ENCODE data around the gene PABPN1L. TPM values are rescaled to one million over a fixed set of nuclear protein-coding genes. Genes with fewer than 3 reads are reported as not detected.

The PABPN1L gene
- total RNA-seq, 1 experiment from 2014 or later: not detected

DNA sequence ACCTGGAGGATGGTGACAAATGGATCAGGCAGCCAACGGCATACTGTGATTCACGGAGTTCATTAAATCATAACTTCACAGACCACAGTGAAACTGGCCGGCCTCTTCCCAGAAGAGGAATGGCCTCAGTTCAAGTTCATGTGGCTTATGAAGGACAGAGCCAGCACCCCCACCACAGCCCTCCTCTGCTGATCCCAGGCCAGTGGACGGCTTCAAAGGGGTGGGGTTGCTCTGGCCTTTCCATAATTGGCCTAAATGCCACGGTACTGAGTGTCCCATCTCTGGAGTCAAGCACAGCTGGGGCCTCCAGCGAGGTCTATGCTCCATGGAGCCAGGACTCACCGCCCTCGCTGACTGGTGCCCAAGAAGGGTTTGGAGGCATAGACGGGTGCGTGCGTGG is 31.1 kb downstream of the PABPN1L start:
- no peak overlapping the region for H3K27ac Mint-ChIP-seq (ENCODE audit: unreplicated experiment)
- no peaks in the 10 kb centered on the region for H3K27me3 ChIP-seq (replicated peaks; ENCODE audit: control insufficient read depth, insufficient read depth, low read length)
- H3K4me3 Mint-ChIP-seq (ENCODE audit: unreplicated experiment): no peak overlapping the region
- H3K4me3 ChIP-seq (ENCODE audit: low read depth, low read length): no peak overlapping the region
- H3K9me3 Mint-ChIP-seq (ENCODE audit: unreplicated experiment): no peaks in the 10 kb centered on the region
- CTCF ChIA-PET: no interaction called here
- BruUV-seq (replicated peaks): no TSS peak
- no peaks in the 10 kb centered on the region for H3K27me3 Mint-ChIP-seq (ENCODE audit: insufficient read depth, unreplicated experiment)
- H3K4me1 Mint-ChIP-seq (ENCODE audit: low read depth, unreplicated experiment): no peaks in the 10 kb centered on the region
- no peaks in the 10 kb centered on the region for H3K9me3 ChIP-seq
- H3K36me3 ChIP-seq (ENCODE audit: control insufficient read depth, insufficient read depth, low read length): peaks cover 3% of the 10 kb centered on the region
- no peaks in the 10 kb centered on the region for H3K4me1 ChIP-seq
- intact Hi-C loops (cut with micrococcal nuclease; ENCODE audit: unreplicated experiment): no loop called here
- POLR2A ChIA-PET: no interaction called here
- no peak for DNase-seq
- H3K36me3 Mint-ChIP-seq (ENCODE audit: insufficient read depth, unreplicated experiment): peaks cover 13% of the 10 kb centered on the region
- TF ChIP-seq, protein P1, sequence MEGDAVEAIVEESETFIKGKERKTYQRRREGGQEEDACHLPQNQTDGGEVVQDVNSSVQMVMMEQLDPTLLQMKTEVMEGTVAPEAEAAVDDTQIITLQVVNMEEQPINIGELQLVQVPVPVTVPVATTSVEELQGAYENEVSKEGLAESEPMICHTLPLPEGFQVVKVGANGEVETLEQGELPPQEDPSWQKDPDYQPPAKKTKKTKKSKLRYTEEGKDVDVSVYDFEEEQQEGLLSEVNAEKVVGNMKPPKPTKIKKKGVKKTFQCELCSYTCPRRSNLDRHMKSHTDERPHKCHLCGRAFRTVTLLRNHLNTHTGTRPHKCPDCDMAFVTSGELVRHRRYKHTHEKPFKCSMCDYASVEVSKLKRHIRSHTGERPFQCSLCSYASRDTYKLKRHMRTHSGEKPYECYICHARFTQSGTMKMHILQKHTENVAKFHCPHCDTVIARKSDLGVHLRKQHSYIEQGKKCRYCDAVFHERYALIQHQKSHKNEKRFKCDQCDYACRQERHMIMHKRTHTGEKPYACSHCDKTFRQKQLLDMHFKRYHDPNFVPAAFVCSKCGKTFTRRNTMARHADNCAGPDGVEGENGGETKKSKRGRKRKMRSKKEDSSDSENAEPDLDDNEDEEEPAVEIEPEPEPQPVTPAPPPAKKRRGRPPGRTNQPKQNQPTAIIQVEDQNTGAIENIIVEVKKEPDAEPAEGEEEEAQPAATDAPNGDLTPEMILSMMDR (IDR thresholded peaks at IDR 0.05; ENCODE audit: insufficient read depth in 1 of 2, low read depth in 1 of 2, low read length in 1 of 2, severe bottlenecking in 1 of 2, unreplicated experiment in 1 of 2): no peak

DNA sequence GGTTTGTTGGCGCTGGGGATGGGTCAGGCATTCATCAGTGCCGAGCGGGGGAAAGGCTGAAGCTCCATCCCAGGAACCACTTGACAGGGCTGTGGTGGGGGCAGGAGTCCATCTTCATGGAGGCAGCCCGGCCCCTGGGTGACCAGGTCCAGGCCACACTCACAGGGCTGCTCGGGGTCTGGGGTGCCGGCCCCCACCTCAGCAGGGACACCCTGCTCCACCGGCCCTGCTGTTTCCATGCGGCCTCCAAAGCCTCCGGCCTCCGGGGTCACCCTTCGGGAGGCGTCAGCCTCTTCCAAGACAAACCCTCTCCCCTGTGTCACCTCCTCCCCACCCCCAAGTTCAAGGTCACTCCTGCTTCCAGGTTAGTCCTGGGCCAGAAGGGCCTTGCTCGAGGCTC is 31.8 kb downstream of the PABPN1L start:
- no peaks in the 10 kb centered on the region for H3K4me1 ChIP-seq
- Mint-ChIP-seq H3K27me3 (ENCODE audit: insufficient read depth, unreplicated experiment) (no peaks in the 10 kb centered on the region), H3K27ac (ENCODE audit: unreplicated experiment) (no peak overlapping the region), H3K4me1 (ENCODE audit: low read depth, unreplicated experiment) (no peaks in the 10 kb centered on the region), H3K4me3 (ENCODE audit: unreplicated experiment) (no peak overlapping the region), H3K9me3 (ENCODE audit: unreplicated experiment) (no peaks in the 10 kb centered on the region), H3K36me3 (ENCODE audit: insufficient read depth, unreplicated experiment) (peaks cover 8% of the 10 kb centered on the region)
- no TSS peak for BruUV-seq (replicated peaks)
- TF ChIP-seq, protein P1 (IDR thresholded peaks at IDR 0.05; ENCODE audit: insufficient read depth in 1 of 2, low read depth in 1 of 2, low read length in 1 of 2, severe bottlenecking in 1 of 2, unreplicated experiment in 1 of 2): no peak
- H3K4me3 ChIP-seq (ENCODE audit: low read depth, low read length): no peak overlapping the region
- ChIA-PET CTCF (no interaction called here), POLR2A (no interaction called here)
- DNase-seq: no peak
- H3K9me3 ChIP-seq: no peaks in the 10 kb centered on the region
- intact Hi-C loops (cut with micrococcal nuclease; ENCODE audit: unreplicated experiment): no loop called here
- no peaks in the 10 kb centered on the region for H3K27me3 ChIP-seq (replicated peaks; ENCODE audit: control insufficient read depth, insufficient read depth, low read length)
- peaks cover 2% of the 10 kb centered on the region for H3K36me3 ChIP-seq (ENCODE audit: control insufficient read depth, insufficient read depth, low read length)

DNA sequence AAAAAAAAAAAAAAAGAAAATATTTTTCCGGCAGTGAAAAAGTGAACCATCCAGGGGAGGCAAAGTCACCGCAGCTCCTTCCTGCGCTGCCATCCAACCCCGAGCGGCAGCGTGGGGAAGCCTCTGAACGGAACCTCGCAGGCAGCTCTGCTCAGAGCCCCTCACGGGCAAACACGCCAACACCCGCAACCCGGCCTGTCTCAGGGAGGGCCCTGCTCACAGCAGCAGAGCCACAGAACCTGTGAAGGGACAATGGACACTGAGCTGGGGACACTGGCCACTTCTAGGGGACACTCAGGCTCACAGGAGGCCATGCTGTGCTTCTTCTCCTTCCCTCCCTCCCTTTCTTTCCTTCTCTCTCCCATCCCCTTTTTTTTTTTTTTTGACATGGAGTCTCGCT is 33.4 kb downstream of the PABPN1L start:
- H3K27me3 ChIP-seq (replicated peaks; ENCODE audit: control insufficient read depth, insufficient read depth, low read length): no peaks in the 10 kb centered on the region
- H3K27ac Mint-ChIP-seq (ENCODE audit: unreplicated experiment): no peak overlapping the region
- no peak overlapping the region for H3K4me3 Mint-ChIP-seq (ENCODE audit: unreplicated experiment)
- H3K9me3 Mint-ChIP-seq (ENCODE audit: unreplicated experiment): no peaks in the 10 kb centered on the region
- TF ChIP-seq, protein P1 (IDR thresholded peaks at IDR 0.05; ENCODE audit: insufficient read depth in 1 of 2, low read depth in 1 of 2, low read length in 1 of 2, severe bottlenecking in 1 of 2, unreplicated experiment in 1 of 2): no peak
- BruUV-seq (replicated peaks): no TSS peak
- peaks cover 6% of the 10 kb centered on the region for H3K36me3 Mint-ChIP-seq (ENCODE audit: insufficient read depth, unreplicated experiment)
- no peak overlapping the region for H3K4me3 ChIP-seq (ENCODE audit: low read depth, low read length)
- no peaks in the 10 kb centered on the region for H3K27me3 Mint-ChIP-seq (ENCODE audit: insufficient read depth, unreplicated experiment)
- no peaks in the 10 kb centered on the region; the same call in 1 of the 2 replicates for H3K36me3 ChIP-seq (ENCODE audit: control insufficient read depth, insufficient read depth, low read length)
- H3K9me3 ChIP-seq: no peaks in the 10 kb centered on the region
- H3K4me1 Mint-ChIP-seq (ENCODE audit: low read depth, unreplicated experiment): no peaks in the 10 kb centered on the region
- ChIA-PET CTCF (interaction anchor here (1.0 kb wide), 1 partner anchor 24 kb away, joined by 4 read pairs; no protein-coding TSS in a partner anchor), POLR2A (no interaction called here)
- intact Hi-C loops (cut with micrococcal nuclease; ENCODE audit: unreplicated experiment): no loop called here
- no peaks in the 10 kb centered on the region for H3K4me1 ChIP-seq
- DNase-seq: no peak
